Measurements from ENCODE around the gene KHK. TPM values are rescaled to one million over a fixed set of nuclear protein-coding genes. Genes with fewer than 3 reads are reported as not detected.

KHK gene
- total RNA-seq, 1 donor from 2014 or later: 2.4 TPM

DNA sequence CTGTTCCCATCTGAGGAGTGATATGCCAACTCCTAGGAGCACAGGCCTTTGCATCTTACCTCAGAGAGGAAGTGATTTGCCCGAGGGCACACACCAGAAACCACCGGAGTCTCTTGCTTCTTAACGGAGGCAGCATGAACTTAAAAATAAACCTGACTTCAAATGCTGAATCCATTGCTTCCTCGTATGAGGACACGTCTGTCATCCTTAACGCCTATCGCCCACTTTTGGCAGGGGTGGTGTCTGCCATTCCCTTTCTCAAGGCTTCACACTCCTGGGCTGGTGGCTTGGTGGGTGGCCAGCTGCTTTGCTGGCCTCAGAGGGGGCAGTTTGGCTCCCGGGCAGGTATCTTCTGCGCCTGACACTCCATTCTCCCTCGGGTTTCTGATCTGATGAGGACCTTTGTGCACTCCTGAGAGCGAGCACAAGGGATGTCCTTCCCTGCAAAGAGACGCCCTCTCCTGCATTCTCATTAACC lies 48.9 kb downstream of the KHK start:
- Mint-ChIP-seq H3K27ac (ENCODE audit: unreplicated experiment) (peak overlapping the region; percentile 74), H3K36me3 (ENCODE audit: unreplicated experiment) (peaks cover 10% of the 10 kb centered on the region), H3K27me3 (ENCODE audit: unreplicated experiment) (peaks cover 17% of the 10 kb centered on the region), H3K4me1 (ENCODE audit: unreplicated experiment) (peaks cover 14% of the 10 kb centered on the region), H3K9me3 (ENCODE audit: unreplicated experiment) (no peaks in the 10 kb centered on the region), H3K4me3 (ENCODE audit: unreplicated experiment) (peak overlapping the region; percentile 94)
- no peak for DNase-seq (ENCODE audit: extremely low spot score, unreplicated experiment)
- TF ChIP-seq, protein P1, sequence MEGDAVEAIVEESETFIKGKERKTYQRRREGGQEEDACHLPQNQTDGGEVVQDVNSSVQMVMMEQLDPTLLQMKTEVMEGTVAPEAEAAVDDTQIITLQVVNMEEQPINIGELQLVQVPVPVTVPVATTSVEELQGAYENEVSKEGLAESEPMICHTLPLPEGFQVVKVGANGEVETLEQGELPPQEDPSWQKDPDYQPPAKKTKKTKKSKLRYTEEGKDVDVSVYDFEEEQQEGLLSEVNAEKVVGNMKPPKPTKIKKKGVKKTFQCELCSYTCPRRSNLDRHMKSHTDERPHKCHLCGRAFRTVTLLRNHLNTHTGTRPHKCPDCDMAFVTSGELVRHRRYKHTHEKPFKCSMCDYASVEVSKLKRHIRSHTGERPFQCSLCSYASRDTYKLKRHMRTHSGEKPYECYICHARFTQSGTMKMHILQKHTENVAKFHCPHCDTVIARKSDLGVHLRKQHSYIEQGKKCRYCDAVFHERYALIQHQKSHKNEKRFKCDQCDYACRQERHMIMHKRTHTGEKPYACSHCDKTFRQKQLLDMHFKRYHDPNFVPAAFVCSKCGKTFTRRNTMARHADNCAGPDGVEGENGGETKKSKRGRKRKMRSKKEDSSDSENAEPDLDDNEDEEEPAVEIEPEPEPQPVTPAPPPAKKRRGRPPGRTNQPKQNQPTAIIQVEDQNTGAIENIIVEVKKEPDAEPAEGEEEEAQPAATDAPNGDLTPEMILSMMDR (IDR thresholded peaks at IDR 0.05): no peak

DNA sequence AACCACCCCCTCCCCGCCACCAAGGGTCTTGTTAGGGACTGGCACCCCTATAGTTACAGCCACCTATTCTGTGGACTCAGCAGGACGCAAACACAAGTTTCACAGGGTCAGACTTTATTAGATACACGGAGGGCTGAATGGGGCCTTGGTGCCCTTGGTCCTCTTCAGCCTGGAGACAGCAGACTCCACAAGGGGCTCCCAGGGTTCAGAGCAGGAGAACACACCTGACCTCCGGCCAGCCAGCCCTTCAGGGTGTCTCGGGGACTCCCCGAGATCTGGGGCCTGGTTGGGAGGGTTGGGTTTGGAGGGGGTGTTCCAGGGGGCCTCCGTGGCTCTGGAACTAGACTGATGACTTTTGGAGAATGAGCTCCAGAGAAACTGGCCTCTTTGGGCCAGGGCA lies 50.2 kb downstream of the KHK start:
- Mint-ChIP-seq H3K9me3 (ENCODE audit: unreplicated experiment) (no peaks in the 10 kb centered on the region), H3K27ac (ENCODE audit: unreplicated experiment) (no peak overlapping the region), H3K36me3 (ENCODE audit: unreplicated experiment) (peaks cover under 1% of the 10 kb centered on the region), H3K27me3 (ENCODE audit: unreplicated experiment) (peaks cover 17% of the 10 kb centered on the region), H3K4me1 (ENCODE audit: unreplicated experiment) (peaks cover 14% of the 10 kb centered on the region), H3K4me3 (ENCODE audit: unreplicated experiment) (no peak overlapping the region)
- TF ChIP-seq, protein P1 (IDR thresholded peaks at IDR 0.05): no peak
- no peak for DNase-seq (ENCODE audit: extremely low spot score, unreplicated experiment)

DNA sequence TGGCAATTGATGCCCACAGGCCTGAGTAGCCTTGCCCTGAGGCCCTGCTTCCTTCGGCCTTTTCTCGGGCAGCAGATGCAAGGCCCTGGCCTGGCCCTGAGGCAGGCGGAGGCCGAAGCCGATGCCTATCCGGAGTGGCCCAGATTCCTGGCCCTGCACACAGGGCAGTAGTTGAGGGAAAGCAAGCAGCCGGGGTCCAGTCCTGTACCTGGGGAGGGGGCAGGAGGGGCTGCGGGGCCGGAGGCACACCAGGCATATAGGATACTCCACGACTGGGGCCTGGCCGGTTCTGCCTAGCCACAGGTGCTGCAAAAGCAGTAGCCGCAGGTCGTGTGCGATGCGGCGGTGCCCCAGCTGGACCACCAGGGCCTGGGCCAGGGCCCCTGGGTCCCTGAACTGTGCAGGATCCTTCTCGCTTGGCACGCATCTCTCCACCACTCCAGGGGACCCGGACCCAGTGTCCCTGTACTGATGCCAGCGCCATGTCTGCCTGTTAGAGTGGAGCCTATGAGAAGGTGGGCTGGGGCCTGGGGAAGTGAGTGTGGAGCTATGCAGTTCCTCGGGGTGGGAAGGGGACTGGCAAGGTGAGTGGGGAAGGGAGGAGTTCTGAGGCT lies 50.9 kb downstream of the KHK start:
- Mint-ChIP-seq H3K4me3 (ENCODE audit: unreplicated experiment) (no peak overlapping the region), H3K36me3 (ENCODE audit: unreplicated experiment) (no peaks in the 10 kb centered on the region), H3K27ac (ENCODE audit: unreplicated experiment) (no peak overlapping the region), H3K9me3 (ENCODE audit: unreplicated experiment) (no peaks in the 10 kb centered on the region), H3K27me3 (ENCODE audit: unreplicated experiment) (peaks cover 20% of the 10 kb centered on the region), H3K4me1 (ENCODE audit: unreplicated experiment) (peaks cover 14% of the 10 kb centered on the region)
- no peak for DNase-seq (ENCODE audit: extremely low spot score, unreplicated experiment)
- TF ChIP-seq, protein P1 (IDR thresholded peaks at IDR 0.05): no peak

DNA sequence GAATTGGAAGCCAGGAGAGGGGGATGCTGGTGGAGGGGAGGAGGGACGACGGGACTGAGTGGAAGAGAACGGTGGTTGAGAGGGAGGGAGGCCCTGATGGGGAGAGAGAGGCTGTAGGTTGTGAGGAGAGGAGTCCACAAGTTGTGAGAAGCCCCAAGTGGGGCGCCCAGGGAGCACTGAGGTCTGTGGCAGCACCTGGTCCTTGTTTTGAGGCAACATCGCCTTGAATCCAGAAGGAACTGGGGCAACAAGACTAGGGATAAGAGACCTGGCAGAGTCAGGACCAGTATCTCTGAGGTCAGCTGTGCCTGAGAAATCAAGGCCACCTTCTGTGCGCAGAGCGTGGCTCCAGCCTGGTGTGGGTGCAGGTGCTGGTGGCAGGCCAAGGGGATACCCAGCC lies 51.5 kb downstream of the KHK start:
- no peak overlapping the region for H3K27ac Mint-ChIP-seq (ENCODE audit: unreplicated experiment)
- peaks cover 25% of the 10 kb centered on the region for H3K27me3 Mint-ChIP-seq (ENCODE audit: unreplicated experiment)

DNA sequence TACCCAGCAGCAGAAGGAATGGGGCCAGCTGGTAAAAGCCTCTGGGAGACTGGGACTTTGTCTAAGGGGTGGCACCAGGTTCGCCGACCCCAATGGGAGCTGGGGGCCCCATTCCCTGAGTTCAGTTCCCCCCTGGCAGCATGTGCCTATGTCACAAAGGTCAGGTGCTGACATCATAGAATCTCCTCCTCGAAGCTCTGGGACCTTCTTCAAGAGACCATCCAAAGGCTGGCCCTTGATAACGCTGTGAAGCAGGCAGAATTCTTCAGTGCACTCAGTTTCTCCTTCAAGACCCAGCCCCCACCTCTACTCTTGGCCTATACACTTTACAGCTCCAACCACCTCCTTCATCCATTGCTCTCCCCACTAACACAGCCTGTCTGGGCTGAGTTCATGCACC lies 52.7 kb downstream of the KHK start, which contains the start of gene PRR30:
Gene PRR30, minus strand, starts transcription at position 101 of the 400 bp plus-strand sequence. CDS start 1,081 bp downstream, outside the sequence.
- H3K36me3 Mint-ChIP-seq (ENCODE audit: unreplicated experiment): no peaks in the 10 kb centered on the region
- peaks cover 6% of the 10 kb centered on the region for H3K9me3 Mint-ChIP-seq (ENCODE audit: unreplicated experiment)
- H3K27me3 Mint-ChIP-seq (ENCODE audit: unreplicated experiment): peaks cover 37% of the 10 kb centered on the region
- no peak within 1 kb of the TSS for H3K27ac Mint-ChIP-seq (ENCODE audit: unreplicated experiment)
- peaks cover 2% of the 10 kb centered on the region for H3K4me1 Mint-ChIP-seq (ENCODE audit: unreplicated experiment)
- TF ChIP-seq, protein P1 (IDR thresholded peaks at IDR 0.05): no peak
- no peak within 1 kb of the TSS for H3K4me3 Mint-ChIP-seq (ENCODE audit: unreplicated experiment)
- no peak for DNase-seq (ENCODE audit: extremely low spot score, unreplicated experiment)

More for the DNA sequence above, 51.5 kb downstream of the KHK start:
- DNase-seq (ENCODE audit: extremely low spot score, unreplicated experiment): no peak
- H3K9me3 Mint-ChIP-seq (ENCODE audit: unreplicated experiment): peaks cover 5% of the 10 kb centered on the region
- peaks cover 10% of the 10 kb centered on the region for H3K4me1 Mint-ChIP-seq (ENCODE audit: unreplicated experiment)
- H3K36me3 Mint-ChIP-seq (ENCODE audit: unreplicated experiment): no peaks in the 10 kb centered on the region
- TF ChIP-seq, protein P1 (IDR thresholded peaks at IDR 0.05): no peak
- H3K4me3 Mint-ChIP-seq (ENCODE audit: unreplicated experiment): no peak overlapping the region

Data from osteocyte (in vitro differentiated cells).